SH-SY5Y (cell line): ENCODE results near the gene PLA2G4F.

Source experiments
- GATA2 ChIP-seq: IDR thresholded peaks from 2 replicates; pipeline ENCODE4 v1.6.1; 2011; ENCODE audit warnings: mild to moderate bottlenecking, low read depth, low read length
- GATA3 ChIP-seq: IDR thresholded peaks from 2 replicates; pipeline ENCODE4 v1.6.1; 2011; ENCODE audit warnings: low read depth, mild to moderate bottlenecking, low read length, moderate library complexity

Gene PLA2G4F

GRCh38 chr15:42093966-42094365, 62.5 kb downstream of the PLA2G4F start:
- no peak for TF ChIP-seq GATA2
- no peak for TF ChIP-seq GATA3

DNA sequence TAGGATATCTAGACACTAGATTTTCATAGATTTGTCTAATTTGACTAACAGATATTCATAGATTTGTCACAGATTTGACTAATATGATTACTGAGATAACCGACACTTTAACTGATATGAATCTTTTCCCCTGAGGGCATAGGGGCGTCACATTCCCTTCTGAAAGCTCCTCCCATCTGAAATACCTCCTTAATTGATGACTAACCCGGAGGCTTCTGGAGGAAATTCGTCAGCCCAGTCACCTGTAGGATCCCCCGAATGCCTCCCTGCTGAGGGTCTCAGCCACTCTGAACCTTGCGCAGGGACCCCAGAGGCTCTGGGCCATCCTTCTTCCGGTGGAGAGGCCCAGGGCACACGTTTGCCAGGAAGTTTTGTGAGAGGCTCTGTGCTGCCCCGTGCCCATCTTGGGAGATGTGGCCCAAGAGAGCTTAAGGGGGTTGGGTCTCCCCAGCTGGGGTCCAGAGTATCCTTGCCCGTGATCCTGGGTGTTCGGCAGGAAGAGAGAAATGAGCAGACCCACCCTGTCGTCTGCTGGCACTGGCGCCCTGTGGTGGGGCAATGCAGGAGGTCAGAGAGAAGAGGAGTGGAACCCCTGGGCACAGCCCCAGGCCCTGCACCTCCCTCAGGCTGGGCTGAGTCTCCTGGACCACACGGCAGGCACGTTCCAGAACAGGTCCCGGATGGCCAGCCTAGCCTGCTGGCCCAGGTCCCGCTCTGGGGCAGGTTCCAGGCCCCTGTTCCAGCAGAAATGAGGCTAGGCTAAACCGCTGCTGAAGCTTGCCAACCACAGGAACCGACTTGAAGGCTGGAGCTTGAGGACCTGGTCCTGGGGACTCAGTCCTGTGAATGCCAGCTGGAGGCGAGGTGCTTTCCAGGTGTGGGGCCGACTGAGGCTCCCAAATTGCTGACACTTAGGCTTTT, 63.8 kb downstream of the PLA2G4F start:
- TF ChIP-seq GATA2 (no peak), GATA3 (no peak)

- no peak for TF ChIP-seq GATA3
- TF ChIP-seq GATA2, result no peak
These were observed 65.7 kb downstream of the PLA2G4F start for GRCh38 chr15:42090781-42091180.

DNA sequence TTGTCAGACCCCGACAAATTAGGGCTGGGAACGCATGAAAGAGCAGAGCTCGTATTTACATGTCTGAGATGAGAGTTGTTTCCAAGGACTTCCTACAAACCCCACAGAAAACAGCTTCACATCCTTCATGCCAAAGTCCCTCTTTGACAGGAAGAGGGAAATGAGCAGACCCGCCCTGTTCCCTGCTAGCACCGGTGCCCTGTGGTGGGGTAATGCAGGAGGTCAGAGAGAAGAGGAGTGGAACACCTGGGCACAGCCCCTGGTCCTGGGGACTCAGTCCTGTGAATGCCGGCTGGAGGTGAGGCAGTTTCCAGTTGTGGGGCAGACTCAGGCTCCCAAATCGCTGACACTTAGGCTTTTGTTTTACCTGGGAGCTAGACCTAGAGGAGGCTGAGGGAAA, 66.1 kb downstream of the PLA2G4F start:
- TF ChIP-seq GATA3 (no peak), GATA2 (no peak)

- no peak for TF ChIP-seq GATA2
- TF ChIP-seq GATA3, result no peak
These were observed 66.5 kb downstream of the PLA2G4F start for GRCh38 chr15:42089942-42090341.
